CD4-positive, alpha-beta T cell treated with Interleukin-17A for 4 hours (primary cell): ENCODE measurements around the gene NOSIP.

Experiments
- DNase-seq: peaks from one replicate; pipeline ENCODE4 v3.0.0-alpha.2; 2020; ENCODE audit warnings: mixed read lengths

Gene NOSIP

DNA sequence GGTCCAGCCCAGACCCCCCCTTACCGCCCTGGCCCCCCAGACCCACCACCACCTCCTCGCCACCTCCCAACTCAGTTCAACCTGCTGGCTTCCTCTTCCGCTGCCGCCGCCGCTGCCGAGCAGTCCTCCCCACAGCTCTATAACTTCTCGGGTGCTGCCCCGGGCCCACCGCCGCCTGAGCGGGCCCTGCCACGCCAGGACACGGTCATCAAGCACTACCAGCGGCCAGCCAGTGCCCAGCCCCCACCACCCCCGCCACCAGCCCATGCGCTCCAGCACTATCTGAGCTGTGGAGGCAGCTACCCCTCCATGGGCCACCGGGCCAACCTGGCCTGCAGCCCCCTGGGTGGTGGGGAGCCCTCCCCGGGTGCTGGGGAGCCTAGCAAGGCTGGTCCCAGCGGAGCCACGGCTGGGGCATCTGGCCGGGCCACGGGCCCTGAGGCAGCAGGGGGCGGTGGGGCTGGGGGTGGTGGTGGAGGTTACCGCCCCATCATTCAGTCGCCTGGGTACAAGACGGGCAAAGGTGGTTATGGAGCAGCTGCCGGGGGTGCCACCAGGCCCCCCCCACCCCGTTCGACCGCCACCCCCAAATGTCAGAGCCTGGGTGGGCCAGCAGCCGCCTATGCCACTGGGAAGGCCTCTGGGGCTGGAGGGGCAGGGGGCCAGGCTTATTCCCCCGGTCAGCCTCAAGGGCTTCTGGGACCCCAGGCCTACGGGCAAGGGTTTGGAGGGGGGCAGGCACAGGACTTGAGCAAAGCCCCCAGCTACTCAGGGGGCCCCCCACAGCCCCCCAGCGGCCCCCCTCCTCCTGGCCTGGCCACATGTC is 14.8 kb upstream of the NOSIP start:
- no peak for DNase-seq

DNA sequence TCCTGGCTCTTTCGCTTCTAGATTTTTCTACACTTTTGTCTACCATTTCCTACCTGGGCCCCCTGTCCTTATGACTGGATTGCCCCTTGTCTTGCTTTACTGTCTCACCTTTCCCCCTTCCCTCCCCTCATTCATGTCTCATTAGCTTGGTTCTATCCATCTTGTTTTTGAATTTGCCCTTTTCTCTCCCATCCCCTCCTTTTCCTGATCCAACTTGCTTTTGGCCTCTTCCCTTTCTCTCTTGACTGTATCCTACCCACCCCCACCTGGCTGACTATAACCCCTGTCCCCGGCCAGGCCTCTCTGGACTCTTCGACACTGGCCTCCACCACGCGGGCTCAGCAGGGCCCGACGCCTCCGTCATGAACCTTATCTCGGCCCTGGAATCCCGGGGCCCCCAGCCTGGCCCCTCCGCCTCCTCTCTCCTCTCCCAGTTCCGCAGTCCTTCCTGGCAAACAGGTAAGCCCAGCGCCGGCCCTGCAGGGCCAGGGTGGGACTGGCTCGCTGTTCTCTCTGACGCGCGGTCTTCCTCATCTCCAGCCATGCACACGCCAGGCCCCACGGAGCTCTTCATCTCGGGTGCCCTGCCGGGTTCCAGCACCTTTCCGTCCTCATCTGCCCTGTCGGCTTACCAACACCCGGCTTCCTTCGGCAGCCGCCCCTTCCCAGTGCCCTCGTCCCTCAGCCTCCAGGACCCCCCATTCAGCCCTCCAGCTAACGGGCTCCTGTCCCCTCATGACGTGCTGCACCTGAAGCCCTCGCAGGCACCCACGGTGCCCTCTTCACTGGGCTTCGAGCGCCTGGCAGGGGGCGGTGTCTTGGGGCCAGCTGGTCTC is 14.0 kb upstream of the NOSIP start:
- no peak for DNase-seq

DNA sequence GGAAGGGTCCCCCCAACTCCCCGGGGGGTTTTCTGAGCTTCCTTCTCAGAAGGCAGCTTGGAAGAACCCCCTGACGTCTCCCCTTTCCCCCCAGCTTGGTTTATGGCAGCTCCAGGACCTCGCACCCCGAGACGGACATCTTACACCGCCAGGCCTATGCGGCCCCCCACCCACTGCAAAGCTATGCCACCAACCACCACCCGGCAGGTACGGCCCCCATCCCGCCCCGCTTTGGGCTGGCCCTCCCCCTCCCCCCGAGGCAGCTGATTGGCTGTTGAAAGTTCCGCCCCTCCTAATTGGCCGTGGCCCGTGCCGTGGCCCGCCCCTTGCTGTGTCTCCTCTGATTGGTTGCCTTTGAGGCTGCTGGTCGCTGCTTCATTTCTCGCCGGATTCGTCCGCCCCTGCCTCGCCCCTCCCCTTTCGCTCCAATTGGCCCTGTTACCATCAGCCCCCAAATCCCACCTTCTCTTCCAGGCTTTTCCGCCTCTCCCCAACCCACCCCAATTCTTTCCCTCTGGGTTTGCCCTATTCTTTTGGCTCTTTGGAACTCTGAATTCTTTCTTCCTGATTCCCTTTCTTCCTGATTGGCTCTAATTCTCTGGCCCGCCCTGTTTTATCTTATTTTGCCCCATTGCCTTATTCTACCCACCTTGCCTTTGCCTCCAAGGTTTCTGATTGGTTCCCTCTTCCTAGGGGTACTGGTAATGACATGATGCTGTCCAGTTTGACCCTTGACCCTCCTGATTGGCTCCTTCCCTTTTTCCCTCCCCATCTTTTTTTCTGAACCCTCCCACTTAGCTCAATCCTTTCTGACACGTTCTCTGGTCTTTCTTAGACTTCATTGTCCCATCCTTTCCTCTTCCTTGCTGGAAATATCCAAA is 13.1 kb upstream of the NOSIP start:
- peak; percentile 95 for DNase-seq

DNA sequence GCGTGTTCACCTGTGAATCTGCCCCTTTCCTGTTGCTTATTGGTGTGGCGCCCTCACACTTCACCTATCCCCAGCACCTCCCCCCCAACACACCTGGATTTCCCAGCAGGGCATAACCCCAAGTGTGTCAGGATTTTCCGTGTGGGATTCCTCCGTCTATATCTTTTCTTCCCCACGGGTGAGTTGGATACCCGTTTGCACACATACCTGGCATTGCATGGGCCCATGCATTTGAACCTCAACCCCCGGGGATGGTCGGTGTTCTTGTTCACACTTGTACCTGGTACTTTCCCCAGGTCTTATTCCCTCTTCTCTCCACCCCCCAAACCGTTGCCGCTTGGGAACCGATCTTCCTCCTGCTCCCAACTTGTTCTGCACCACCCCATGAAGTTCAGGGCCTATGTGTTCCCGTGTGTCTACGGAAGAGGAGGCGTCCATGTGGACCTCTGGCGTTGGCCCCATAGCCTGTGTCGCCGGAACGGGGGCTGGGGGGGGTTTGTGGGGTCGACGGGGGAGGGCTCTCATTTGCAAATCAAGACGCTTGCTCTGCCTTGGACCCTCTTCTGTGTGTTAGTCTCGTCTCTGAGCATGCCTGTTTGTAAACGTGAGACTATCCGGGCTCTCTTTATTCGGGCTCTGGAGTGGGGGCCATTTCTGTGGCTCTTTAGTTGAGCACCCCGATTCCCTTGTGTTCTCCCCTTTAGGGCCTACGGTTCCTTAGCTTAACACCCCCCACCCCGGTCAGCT is 12.3 kb upstream of the NOSIP start:
- DNase-seq = no peak

DNA sequence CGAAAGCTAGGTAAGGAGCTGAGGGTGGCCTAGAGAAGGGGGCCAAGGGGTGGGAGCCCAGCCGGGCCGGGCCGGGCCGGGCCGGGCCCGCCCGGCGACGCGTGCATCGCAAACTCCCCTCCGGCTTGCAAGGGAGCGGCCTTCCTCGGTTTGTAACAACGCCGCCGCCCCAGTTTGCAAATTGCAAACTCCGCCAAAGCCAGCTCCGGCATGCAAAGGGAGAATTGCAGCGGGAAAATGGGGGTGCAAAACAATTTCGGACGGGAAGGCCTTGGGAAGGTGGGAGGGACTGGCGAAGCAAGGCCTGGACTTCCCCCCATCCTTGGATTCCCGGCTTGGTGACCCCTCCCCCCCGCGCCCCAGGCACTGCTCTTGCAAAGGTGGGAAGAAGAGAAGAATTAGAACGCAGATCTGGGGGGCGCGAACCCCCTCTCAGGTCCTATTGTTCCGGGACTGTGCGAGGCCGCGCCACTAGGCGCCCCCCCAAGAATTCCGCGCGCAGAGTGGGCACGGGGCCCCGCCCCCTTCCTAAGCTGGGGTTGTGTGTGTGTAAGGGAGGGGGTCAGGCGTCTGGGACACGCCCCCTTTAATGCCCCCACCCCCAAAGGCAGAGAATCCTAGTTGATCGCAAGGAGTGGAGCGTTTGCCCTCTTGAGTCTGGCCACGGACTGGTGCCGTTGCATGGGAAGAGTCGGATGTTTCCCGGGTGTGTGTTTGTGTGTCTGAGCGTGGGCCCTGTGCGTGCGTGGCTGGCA is 11.6 kb upstream of the NOSIP start:
- DNase-seq = peak; percentile 74

DNA sequence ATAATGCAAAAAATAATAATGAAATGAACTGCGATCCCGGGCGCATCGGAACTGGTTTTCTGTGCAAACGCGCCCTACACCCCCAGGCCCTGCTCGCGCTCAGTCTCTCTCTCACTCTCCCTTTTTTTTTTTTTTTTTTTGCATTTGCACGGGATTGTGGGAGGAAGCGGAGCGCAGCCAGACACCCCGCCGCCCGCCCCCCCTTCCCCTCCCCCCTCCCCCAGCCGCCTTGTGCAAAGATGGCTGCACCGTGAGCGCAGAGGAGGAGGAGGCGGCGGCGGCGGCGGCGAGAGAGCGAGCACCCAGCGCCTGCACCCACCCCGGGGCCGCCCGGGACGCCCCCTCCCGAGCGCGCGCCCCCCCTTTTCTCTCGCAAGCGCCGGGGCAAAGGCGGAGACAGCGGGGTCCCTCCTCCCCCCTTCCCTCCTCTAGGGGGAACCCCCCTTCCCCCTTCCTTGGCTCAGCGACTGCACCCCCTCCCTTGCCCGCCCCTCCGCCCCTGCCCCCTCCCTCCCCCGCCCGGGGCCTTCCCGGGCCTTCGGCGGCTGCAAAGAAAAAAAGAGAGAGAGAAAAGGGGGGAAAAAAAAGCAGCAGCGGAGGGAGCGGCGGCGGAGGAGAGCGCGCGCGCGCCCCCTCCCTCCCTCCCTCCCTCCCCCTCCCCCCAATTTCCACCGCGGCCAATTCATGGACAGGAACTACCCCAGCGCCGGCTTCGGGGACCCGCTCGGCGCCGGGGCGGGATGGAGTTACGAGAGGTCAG is 10.8 kb upstream of the NOSIP start, which contains the start of gene PRR12:
Gene PRR12 (plus strand): TSS at position 212 of the 760 bp plus-strand sequence. CDS start 473 bp downstream, at position 685.
- peak; percentile 84 for DNase-seq

DNA sequence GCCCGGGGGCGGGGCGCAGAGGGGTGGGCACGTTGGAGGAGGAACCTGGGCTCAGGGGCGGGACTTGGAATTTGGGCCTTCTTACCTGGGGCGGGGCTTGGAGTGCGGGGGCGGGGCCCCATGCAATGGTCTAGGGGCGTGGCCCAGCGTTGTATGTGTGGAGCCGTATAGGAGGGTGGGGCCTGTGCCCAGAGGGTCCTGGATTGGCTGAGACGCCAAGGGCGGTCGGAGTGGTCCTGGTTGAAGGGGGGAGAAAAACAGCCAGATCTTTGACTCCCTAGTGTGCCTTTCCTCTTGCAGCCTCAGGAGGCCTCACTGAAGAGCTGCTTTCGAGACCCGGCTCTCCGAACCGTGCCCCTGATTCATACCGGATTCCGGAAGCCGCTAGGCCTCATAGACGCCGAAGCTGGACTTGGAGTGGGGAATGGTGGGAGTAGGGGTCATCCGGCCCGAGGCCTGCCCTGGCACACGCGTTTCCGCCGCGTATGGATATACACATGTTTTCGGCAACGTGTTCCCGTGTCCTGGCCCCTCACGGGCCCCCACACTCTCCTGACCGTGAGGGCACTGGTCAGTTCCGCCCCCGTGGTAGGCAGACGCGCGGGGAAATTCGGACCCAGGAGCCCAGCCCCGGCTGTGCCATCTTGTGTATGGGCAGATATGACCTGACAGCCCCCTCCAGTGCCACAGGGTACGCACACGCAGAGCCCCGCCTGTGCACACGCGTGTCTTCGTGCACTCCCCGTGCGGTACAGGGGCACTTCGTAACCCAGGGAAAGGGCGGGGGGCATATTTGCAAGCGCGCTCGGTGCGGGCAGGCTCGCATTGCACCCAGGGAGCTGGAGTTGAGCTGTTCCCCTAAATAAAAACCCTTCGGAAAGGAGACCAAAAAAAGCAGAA is 10.0 kb upstream of the NOSIP start:
- peak; percentile 99 for DNase-seq

DNA sequence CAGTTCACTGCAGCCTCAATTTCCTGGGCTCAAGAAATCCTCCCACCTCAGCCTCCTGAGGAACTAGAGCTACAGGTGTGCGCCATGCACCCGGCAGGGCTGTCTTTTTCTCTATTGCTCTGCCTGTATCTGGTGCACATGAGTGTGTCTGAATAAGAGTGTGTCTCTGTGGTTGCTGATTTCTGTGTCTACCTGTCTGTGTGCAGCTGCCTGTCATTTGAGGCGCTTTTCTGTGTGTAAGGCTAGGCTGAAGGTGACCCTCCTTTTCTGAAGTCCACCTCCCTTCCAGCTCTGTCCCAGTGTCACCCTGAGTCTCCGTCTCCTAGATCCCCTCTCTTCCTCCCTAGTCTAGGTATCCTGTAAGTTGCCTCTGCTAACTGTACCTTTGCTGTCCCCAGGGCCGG is 9.1 kb upstream of the NOSIP start:
- DNase-seq = no peak

DNA sequence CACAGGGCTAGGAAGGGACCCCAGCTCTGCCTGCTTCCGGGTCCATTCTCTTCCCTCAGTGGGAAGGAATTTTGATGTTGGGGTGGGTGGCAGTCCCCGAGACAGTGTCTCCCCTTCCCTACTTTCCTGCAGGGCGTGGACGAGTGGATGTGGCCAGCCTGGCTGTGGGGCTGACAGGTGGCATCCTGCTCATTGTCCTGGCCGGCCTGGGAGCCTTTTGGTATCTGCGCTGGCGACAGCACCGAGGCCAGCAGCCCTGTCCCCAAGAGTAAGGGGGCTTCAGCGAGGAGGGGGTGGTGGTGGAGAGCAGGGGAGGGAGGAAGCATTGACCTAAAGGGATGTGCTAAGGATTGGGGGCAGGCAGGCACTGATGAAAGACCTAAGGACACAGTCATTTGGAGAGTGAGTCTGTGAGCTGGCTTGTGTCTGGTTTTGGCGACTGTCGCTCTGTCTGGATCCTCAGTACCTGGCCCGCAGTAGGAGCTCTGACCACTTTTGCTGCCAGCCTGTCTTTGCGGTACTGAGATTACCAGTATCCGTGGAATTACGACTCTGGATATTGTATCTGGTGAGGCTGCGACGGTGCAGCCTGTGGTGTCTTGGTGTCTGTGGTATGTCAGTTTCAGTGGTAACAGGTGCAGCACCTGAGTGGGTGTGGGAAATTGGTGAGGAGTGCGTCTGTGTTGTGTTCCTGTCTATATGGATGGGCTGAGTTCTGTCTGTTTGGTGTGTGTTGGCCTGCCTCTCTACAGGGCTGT is 8.2 kb upstream of the NOSIP start:
- DNase-seq = peak; percentile 31

DNA sequence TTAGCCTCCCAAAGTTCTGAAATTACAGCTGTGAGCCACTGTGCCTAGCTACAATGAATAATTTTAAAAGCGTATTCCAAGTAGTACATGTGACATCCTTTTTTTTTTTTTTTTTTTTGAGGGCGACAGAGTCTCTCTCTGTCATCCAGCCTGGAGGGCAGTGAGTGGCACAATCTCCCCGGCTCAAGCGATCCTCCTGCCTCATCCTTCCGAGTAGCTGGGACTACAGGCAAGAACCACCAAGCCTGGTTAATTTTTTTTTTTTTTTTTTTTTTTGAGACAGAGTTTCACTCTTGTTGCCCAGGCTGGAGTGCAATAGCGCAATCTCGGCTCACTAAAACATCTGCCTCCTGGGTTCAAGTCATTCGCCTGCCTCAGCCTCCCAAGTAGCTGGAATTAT is 6.9 kb upstream of the NOSIP start:
- no peak for DNase-seq

DNA sequence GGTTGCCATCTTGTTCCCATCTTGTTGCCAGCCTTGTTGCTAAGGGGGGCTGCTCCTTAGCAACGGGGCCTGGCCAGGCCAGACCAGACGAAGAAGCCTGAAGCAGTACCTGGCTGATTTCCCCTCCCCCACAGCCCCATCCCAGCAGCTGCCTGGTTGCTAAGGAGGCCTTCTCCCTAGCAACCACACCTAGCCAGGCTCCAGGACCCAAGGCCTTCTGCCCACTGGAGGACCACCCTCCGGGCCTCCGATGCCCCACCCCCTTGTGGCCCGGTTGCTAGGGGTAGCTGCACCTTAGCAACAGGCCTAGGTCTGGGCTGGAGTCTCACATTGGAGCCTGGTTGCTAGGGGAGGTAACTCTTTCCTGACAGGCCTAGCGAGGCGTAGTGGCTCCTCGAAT is 4.7 kb upstream of the NOSIP start:
- DNase-seq = no peak

DNA sequence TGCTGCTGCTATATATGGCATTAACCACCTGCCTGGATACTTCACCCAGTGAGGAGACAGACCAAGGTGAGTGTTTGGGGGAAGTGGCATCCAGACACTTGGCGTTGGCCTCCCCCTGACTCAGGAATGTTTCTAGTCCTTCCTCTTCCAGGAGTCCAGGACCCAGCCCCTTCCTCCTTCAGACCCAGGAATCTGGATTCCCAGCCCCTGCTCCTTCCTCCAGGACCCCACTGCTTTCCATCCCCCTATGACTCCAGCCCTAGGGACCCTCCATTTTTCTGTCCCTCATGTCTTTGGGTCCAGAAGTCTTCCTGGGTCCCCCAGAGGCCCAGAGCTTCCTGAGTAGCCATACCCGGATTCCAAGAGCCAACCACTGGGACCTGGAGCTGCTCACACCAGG is 2.9 kb upstream of the NOSIP start:
- no peak for DNase-seq

DNA sequence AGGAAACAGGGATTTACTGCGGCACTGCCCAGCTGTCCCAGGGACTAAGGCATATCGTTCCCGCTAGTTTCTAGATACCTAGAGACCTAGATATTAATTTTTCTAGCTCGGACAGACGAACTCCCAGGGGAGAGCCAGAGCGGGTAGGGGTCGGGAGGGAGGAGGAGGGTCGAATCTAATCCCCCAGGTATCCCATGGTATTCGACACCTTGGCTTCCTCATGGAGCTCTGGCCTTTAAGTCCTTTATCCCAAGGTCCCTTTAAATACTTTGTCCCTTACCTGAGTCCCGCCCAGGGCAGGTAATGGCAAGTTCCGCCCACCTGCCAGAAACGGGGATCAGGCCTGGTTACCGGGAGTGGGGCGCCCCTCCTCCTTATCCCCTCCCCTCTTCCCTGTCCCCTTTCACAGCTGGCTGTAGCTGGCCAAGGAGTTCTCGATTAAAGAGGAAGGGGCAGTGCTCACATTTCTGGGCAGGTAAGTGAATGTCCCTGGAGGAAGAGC is 702 bp upstream of the NOSIP start, which contains the start of gene PRRG2:
Gene PRRG2 (plus strand): TSS at position 310 of the 502 bp plus-strand sequence. CDS start 1,904 bp downstream, outside the sequence.
- no peak for DNase-seq

DNA sequence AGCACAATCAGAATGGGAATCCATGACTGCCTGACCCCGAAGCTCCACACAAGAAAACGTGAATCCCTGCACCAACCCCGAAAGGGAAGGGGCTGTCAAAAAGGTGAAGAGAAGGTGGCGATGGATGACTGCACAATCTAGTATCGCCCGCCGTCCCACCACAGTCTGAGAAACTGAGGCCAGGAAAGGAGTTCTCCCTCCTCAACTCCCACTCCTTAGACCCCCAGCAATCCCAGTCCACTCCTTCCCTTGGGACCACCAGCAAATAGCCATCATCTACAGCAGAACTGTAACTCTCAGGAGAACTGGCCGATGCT is 451 bp downstream of the NOSIP start:
- DNase-seq = no peak

DNA sequence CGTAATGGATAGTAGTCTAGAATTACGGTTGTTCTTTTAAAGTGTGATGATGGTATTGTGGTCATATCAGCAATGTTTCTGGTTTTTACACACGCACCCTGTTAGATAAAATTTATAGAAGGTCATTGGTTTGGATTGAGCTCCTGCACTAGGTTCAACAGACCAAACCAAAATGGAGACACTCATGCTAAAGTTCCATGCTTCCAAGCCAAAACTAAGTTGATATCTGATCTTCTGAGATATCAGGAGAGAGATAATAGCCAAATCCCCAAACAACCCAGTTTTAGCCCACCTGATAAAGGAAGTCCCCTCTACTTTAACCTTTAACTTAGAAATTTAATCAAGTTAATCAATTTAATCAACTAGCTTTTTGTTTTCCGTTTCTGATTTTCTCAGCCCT is 1.2 kb downstream of the NOSIP start:
- DNase-seq = no peak

DNA sequence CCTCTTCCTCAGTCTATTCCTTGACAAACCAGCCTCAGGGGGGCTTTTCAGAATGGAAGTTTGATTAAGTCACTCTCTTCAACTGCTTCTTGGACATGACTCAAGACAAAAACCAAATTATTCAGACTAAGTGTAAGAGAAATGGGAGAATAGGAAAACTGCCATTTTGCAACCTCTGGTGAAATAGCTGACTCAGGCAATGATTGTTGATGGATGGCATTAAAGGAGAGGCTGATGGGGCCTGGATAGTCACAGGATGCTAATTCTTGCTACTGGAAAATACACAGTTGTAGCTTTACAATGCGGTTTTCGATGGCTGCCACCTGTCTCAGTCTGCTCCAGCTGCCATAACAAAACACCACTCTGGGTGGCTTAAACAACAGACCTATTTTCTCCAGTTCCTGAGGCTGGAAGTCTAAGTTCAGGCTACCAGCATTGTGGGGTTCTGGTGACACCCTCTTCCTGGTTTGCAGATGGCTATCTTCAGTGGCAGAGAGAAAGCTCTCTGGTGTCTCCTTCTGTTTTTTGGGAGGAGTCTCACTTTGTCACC is 6.1 kb downstream of the NOSIP start:
- DNase-seq = no peak

DNA sequence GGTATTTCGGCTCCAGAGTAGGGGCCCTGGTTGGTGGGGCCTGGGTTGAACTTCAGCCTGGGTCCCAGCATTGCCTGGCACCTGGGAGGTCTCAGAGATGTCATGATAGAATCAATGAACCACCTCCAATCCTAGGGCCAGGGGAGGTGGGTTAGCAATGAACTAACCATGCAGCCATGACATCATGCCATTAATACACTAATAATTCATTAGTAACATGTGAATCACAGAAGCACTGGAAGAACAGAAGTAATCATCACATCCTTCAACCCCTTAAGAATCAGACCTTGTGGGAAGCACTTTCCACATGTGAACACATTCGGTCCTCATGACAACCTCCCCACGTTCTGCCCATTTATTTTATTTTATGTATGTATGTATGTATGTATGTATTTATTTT is 6.9 kb downstream of the NOSIP start:
- DNase-seq = no peak

DNA sequence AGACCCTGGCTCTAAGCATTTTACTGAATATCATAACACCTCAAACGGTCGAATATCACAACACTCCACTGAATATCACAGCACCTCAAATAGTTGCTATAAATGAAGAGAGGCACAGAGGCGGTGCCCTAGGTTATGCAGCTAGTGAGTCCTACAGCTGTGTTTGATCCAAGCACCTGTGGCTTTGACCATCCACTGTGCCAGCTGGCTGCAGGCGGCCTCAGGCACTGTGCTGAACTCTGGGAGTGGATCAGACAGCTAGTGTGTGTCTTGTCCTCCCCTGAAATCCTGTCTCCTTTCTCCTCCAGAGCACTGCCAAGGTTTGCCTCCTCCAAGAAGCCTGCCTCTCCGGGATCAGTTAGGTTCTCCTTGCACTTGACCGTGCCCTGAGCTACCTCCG is 7.3 kb downstream of the NOSIP start:
- DNase-seq = no peak
